Uterus (tissue), 2 donors: ENCODE measurements around the gene KCNIP1.

Experiments
- POLR2A ChIP-seq, 2 donors: fragments of 450-650 bp; IDR thresholded peaks; one replicate each; pipeline ENCODE4 v1.6.1; 2016; ENCODE audit warnings: antibody characterized with exemption in 2 of 2, mild to moderate bottlenecking in 1 of 2, moderate library complexity in 1 of 2
- TF ChIP-seq, protein P1 (sequence below), 4 experiments: fragments of 200-600 bp in 2 of 4; fragments of 450-650 bp in 2 of 4; sonication (generic) in 2 of 4; IDR thresholded peaks; one replicate each; pipeline ENCODE4 v1.5.1; 2016 to 2019; ENCODE audit warnings: antibody characterized with exemption in 4 of 4, mild to moderate bottlenecking in 2 of 4, moderate library complexity in 1 of 4

DNA sequence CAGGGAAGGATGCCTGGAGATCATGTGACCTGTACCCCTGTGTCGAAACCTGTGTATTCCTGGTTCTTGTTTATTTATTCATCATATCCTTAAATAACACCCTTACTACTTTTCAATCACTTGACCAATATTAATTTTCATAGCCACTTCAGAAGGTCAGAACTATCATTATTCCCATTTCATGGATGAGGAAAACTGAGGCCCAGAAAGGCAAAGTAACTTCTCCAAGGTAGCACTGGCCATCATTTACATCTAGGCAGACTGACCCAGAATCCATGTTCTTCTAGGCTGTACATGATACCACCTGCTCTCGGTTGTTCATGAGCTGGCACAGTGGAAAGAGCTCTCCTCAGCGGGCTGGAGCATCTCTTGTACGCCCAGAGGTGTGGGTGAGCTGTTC lies 49.4 kb downstream of the KCNIP1 start:
- TF ChIP-seq, protein P1, sequence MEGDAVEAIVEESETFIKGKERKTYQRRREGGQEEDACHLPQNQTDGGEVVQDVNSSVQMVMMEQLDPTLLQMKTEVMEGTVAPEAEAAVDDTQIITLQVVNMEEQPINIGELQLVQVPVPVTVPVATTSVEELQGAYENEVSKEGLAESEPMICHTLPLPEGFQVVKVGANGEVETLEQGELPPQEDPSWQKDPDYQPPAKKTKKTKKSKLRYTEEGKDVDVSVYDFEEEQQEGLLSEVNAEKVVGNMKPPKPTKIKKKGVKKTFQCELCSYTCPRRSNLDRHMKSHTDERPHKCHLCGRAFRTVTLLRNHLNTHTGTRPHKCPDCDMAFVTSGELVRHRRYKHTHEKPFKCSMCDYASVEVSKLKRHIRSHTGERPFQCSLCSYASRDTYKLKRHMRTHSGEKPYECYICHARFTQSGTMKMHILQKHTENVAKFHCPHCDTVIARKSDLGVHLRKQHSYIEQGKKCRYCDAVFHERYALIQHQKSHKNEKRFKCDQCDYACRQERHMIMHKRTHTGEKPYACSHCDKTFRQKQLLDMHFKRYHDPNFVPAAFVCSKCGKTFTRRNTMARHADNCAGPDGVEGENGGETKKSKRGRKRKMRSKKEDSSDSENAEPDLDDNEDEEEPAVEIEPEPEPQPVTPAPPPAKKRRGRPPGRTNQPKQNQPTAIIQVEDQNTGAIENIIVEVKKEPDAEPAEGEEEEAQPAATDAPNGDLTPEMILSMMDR (IDR thresholded peaks at IDR 0.05): no peak
- TF ChIP-seq POLR2A (IDR thresholded peaks at IDR 0.05): no peak
